GM19452 (cell line): ENCODE measurements around the gene MAST4.

Experiments
- ATAC-seq: cut with Tn5 transposase; IDR thresholded peaks from one replicate; pipeline ENCODE4 v1.9.1; 2021; ENCODE audit not compliant: unreplicated experiment

MAST4 gene

DNA sequence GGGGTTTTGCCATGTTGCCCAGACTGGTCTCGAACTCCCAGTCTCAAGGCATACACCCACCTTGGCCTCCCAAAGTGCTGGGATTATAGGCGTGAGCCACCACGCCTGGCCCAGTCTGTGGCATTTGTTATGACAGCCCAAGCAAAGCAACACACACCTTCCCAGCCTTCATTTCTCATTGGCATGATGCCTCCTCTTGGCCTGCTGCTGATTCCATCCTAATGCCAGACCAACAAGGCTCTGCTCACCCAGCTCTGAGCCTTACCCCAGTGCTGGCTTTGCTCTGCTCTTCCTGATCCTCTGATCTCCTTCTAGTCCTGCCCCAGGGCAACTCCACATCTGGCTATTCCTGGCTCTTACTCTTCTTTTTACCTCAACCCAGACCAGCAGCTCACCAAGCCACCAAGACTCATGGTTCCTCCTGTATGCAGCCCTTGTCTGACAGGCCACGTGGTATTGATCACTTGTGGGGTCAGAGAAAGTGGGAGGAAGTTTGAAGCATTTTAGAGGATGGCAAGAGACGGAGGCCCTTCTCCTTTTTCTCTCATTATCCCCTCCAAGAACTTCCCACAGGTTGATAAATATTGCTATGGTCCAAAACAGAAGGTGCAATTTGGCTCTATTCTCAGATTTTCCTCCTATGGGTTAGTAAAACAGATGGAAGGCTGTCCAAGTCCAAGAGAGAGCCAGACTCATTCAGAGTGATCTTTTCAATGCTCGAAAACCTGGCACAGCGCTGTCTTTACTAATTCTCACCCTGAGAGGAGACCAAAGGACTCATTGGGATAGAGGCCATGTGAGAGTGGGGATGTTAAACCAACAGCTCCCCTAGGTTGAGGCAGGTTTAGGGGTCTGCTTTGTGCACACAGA is 599.4 kb downstream of the MAST4 start:
- ATAC-seq: no peak

DNA sequence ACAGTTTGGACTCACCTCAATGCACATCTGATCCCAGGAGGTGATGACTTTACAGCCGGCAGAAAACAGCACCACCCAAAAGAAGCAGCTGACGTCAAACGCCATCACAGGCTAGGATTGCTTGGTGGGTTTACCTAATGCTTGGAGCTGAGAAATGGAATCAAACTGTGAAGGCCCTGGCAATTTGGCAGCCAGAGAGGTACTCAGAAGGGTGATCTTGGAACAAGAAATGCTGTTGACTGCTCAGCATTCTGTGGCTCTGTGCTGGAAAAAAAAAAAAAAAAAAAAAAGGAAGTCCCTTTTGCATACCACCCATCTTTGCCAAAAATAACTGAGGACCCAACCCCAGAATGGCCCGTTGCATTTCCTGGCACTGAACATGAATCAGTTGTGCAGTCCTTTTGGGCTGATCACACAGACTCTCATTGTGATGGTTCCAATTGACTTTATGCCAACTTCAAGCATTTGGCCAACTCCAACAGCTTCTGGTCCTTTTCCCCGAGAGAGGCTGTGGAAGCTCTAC is 600.4 kb downstream of the MAST4 start, which contains the start of gene CD180:
Gene CD180, minus strand, starts transcription at position 263 of the 523 bp plus-strand sequence. Its CDS starts 158 bp downstream, at position 105.
- no peak for ATAC-seq

DNA sequence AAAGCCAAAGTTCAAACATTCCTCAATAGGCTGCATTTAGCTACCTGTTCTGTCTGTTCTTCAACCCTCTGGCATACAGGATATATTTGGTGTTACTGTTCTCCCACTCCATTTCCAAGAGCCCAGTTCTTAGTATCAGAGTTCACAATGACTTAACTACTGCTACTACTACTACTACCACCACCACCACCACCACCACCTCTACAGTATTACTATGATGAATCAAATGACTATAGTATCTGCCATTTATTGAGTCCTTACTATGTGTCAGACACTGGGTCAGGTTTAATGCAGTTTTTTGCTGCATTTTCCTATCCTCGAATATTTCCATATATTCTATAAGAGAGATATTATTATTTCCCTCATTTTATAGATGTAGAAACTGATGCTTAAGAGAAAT is 601.3 kb downstream of the MAST4 start:
- ATAC-seq: no peak

DNA sequence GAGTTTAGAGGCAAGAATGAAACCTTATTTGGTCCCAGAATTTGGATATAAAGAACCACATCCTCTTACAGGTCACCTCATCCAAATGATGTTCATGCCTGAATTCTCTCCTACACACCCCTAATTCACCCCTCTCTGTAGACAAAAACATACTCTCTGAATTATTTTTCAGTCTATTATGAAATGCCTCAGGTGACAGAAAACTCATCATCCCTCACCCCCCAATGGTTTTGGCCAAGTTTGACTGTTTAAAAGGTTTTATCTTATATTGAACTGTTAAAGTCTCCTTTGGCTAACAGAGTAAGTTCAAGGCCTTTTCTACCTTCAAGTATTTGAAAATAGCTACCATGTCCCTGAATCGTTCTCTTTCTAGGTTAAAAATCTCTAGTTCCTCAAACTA is 602.7 kb downstream of the MAST4 start:
- ATAC-seq: no peak

DNA sequence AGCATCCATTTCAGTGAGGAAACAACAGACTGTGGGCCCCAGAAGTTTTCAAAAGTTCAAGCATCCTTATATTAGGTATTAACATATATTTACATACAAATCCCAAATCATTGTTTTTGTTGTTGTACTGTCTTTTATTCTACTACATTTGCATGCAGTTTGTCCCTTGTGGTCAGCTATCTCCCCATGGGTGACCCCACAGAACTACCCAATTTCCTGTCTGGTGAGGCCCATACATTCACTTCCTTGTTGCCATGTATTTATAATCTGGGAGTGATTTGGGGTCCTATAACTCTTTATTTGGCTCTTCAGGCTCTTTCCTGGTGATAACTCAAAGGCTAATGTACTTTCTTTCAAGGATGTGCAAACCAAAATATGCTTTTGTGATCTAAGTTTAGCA is 603.7 kb downstream of the MAST4 start:
- no peak for ATAC-seq

DNA sequence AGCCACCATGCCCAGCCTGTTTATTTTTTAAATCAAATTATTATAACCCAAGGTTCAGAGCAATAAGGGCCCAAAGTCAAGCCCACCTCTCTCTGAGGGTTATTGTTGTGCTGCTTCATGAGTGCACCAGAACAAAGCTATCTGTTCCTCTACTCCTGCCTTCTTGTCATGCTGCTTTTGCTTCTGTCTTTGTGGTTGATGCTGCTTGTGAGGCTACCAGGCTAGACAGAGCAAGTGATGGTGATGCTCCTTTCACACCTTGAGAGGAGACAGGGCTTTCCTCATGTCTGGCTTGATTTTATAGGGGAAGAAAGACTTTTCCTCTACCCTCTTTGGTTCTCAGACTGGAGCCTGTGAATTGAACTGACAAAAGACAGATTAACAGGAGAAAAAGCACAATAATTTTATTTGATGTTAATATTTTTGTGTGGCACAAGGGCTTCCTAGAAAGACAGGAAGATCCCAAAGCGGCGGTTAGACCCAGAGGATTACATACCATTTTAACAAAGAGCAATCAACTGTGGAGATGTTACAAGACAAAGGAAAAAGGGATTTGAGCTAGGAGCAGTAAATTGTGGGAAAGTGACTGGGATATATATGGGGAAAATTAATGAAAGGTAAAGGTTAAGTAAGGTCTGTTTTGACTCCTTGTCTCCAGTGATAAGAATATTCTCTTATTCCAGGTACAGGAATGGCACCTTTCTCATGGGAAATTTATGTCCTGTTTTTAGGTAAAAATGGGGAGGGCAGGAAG is 604.8 kb downstream of the MAST4 start:
- peak; percentile 31 for ATAC-seq

DNA sequence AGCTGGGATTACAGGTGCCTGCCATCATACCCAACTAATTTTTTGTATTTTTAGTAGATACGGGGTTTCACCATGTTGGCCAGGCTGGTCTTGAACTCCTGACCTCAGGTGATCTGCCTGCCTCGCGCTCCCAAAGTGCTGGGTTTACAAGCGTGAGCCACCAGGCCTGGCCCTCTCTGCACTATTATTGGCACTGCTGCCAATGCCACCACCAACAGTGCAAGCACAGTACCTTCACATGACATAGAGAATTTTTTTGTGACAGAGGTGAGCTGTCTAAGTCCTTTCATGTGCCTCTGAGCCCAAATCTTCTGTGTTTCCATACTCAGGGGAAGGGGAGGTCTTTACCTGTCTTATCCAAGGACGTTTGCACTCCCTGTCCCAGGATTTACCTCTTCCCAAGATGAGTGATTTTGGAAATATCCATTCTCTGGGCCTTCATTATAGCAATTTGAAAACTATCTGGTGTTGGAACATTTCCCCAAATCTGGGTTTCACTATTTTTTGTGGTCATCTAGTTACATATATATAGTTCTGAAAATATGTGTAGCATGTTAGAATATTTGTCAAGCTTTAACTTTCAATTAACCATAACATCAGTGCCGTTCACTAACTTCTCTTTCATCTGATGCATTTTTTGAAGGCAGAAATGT is 605.8 kb downstream of the MAST4 start:
- ATAC-seq: peak; percentile 15

DNA sequence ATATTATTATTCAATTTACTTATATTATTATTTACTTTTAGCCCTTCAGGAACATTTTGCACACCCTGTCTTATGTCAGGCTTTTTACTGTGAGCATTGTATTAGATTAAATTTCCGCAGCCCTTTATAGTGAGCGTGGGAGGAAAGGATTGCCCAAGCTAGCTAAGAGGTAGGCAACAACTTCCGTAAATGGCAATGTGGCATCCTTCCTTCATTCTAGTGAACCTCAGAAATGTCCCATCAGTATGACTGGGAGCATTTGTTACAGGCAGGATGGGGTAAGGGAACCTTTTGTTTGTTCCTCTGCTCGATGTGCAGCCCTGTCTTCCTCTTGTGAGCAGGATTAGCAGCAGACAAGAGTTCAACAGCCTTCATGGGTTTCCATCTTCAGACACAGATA is 606.6 kb downstream of the MAST4 start:
- no peak for ATAC-seq

DNA sequence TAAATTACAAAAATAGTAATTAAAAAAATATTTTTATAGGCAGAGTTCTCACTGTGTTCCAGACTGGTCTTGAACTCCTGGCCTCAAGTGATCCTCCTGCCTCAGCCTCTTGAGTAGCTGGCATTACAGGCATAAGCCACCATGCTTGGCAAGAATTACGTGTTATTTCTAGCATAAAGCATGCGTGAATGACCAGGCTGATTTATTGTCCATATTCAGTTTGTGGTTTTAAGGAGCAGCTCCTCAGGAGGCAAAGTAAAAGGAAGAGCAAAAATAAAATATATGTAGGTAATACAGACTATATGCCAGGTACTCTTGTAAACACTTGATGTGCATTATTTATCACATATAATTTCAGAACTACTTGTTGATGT is 607.5 kb downstream of the MAST4 start:
- no peak for ATAC-seq

DNA sequence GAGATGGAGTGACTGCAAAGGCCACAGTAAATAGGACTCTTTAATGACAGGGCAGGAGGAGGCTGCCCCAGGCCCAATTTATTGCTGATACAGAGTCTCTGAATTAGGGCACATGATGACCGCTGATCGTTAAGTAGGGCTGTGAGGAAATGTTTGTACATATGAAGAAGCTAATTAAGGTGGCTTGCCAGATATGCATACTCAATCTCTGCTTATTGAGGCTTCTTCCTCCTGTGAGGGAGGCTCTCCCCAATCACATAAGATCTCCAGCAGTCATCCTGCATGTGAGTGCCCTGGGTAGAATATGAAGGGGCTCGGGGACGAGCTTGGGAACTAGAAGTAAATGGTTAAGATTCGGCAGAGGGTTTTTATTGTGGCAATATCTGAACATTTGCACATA is 608.6 kb downstream of the MAST4 start:
- ATAC-seq: no peak

DNA sequence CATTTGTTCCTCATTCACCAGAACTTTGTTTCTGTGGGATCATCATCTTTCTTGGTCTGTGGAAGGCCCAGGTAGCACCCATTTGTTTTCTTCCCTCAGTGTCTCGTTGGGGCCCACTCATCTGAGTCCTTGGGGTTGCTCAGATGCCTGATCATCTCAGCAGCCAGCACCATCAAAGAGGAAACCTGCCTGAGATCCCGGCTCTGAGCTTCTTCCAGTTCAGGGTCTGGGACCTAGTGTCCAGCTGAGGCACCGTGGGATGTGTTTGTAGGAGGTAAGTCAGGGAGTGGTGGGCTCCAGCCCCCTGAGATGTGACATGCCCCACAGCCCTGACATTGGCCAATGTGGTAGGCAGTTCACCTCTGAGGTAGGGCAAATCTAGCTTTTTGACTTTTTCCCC is 609.8 kb downstream of the MAST4 start:
- no peak for ATAC-seq

DNA sequence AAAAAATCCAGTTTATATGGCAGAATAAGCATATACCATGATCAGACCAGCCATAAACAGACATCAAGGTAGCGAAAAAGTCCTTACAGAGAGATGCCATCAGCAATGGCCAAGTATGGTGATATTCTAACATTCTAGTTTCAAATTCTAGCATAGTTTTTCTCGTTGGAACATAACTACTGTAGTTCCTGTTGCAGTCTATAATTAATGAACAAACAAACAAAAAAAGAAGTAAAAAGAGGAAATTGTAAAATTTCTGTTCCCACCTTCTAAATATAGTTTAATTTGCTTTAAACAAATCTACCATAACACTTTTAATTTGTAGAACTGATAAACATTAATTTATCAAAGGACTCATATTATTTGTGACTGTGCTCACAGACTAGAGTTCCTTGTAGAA is 610.3 kb downstream of the MAST4 start:
- no peak for ATAC-seq

DNA sequence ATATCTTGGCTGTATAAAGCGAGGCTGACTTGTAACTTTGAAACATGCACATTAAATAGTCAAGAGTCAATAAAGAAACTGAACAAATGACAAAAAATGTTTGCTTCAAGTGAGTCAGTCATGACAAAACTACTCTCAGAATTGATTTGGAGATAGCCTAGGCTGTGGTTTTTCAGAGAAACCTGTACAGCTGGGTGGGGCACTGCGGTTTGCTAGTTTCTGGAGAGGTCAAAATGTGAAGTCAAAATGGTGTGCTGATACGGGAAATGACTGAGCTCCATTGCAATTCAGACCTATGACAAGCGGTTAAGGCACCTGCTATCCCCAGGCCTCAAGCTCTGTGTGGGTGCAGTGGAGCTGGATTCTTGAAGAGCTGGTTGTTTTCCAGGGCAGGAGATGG is 610.7 kb downstream of the MAST4 start:
- peak; percentile 75 for ATAC-seq

DNA sequence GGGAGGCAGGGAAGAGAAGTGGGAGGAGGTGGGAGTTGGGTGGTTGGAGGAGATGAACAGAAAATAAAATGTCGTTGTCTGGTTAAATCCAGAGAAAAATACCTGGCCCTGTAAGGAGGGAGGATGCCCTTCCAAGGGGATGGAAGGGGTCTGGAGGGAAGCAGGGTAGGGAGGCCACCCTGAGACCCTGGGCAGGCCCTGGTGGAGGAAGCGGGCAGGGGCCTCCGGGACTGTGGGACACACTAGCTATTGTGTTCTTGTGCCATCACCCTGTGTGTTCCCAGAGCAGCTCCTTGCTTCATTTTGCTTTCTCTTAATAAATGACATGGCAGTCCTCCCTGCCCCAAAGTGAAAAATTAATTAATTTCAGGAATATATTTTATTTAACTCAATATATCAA is 612.2 kb downstream of the MAST4 start:
- ATAC-seq: no peak

DNA sequence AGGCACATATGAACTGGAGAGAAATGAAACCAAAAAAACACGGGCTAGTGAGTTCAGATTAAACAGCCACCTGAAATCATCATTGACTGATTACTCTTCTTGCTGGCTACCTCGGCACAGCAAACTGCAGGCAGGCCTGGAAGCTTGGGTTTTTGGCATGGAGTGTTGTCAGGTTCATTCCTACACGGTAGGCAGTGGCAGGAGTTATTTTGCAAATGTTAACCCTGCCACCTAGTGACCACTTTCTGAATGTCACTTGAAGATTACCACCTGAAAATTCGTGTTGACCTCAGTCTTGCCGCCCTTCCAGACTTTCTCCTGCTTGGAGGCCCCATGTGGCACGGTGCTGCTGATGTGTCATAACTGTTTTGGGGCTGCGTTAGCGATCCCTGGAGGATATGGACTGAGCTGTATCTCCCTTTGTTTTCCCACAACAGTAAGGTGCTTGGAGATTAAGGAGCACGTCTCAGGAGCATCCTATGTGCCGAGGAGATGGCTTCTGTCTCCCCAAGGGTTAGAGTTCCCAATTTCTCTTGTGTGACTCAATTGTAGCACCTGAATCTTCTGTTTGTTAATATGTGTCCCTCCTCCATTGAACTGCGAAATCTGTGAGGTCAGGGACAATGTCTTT is 613.1 kb downstream of the MAST4 start:
- ATAC-seq: no peak

DNA sequence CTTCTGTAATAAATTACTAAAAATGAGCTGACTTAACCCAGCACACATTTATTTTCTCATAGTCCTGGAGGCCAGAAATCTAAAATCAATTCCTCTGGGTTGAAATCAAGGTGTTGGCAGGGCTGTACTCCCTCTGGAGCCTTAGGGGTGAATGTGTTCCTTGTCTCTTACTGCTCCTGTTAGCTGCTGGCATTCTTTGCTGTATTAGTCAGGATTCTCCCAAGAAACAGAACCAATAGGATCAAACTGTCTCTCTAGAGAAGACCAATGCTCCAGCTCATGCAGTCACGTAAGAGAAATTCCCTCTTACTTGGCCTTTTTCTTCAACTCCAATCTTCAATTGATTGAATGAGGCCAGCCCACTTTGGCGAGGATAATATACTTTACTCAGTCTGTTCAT is 615.7 kb downstream of the MAST4 start:
- no peak for ATAC-seq

DNA sequence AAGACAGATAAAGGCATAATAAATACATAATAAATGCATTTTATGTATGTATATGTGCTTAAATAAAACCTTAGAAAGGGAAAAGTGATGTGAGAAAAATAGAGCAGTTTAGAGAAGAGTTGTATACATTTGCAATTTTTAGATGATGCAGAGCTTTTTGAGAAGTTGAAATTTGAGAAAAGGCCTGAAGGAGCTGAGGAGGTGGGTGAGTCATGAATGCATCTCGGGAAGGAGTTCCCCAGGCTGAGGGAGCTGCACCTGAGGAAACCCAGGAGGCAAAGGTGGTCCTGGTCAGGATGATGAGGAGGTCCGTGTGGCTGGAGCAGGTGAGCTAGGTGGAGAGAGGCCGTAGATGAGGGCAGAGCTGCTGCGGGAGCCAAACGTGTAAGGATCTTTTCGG is 617.8 kb downstream of the MAST4 start:
- ATAC-seq: no peak

DNA sequence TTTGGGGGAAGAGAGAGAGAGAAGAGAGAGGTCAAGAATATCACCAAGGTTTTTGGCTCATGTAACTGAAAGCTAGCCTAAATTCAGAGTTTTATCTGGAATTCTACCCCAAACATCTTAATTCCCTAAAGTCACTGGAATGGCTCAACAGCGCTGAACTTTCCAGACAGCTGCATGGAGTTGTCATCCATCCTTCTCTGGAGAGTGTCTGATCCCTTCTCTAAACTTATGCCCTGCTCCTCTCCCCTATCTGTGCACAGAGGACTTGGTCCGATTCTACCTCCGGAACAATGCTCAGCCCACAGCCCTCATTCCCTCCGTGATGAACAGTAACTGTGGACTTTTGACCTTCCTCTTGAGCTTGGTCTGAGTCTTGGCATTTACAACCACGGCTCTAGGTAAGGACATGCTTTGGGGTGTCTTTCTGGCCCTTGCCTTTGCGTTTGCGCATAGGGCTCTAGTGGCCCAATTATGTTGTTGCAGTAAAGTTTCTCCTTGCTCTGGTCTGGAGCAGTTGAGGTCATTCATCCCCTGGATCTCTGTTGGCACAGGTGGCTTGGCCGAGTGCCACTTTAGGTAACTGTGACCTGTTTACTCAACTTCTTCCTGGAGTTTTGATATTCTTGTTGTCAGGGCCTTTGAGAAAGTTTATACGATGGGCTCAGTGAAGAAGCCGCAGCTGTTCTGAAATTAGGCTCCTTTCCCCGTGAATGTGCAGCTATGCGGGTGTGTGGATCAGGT is 618.7 kb downstream of the MAST4 start:
- ATAC-seq: no peak

DNA sequence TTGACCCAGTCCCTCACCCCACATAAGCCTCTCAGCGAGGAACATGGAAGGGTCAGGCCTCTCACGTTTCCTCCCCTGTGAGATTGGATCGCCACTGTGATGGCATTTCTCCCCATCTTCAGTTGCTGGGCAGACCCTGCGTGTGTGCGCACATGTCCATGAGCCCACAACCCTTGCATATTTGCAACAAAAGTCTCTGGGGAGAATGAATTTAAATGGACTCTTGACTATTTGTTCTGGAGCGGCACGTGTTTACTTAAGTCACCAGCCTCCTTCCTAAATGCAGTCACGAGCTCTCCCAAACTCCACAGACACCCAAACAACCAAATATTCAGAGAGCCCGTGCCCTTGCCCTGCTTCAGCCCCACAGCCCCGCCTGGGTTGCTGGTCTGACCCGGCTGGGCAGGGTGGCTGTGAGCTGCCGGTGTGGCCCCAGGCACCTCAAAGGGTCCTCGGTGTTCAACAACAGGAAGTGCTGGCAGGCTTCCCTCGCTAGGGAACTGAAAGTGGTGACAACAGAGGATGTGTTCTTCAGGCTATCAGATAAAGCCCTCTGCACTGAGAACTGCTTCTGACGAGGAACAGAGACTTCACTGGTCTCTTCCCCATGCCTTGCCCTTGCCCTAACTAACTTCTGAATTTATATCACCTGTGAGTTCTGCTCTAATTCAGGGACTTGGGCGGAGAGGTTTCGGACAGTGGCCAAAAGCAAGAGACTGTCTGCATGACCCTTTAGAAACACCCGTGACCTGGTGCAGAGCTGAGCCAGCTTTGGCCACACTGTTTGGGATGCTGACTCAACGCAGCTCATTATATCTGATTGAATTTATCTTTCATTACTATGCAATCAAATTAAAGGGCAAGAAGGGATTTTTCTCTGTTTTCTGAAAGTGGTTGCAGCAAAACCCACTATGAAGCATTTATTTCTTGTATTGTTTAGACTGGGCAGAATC is 619.6 kb downstream of the MAST4 start:
- ATAC-seq: peak; percentile 99
